GM19351 (cell line): ENCODE data around the gene GSAP.

Experiments used
- ATAC-seq: cut with Tn5 transposase; IDR thresholded peaks from one replicate; pipeline ENCODE4 v1.9.1; 2021; ENCODE audit warnings: mild to moderate bottlenecking, moderate library complexity; ENCODE audit not compliant: unreplicated experiment

GSAP gene

GRCh38 chr7:77441046-77441445 is 24.9 kb upstream of the GSAP start:
- ATAC-seq = no peak

DNA sequence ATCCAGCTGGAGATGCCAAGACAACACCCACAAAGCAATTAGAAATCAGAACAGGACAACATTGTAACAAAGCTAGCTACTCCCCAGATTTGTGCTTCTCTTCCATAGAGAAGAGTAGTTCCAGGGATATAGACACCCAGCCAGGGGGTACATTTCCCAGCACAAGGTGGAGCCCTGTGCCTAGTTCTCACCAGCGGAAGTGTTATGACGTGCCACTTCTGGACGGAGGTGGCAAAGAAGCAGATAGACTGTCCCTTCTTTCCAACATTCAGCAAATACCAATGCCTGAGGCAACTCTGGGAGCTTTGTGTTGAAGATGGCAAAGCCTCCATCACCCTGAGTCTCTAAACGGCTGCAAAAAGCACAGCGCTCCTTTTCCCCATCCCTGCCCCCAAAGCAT is 23.4 kb upstream of the GSAP start:
- no peak for ATAC-seq

DNA sequence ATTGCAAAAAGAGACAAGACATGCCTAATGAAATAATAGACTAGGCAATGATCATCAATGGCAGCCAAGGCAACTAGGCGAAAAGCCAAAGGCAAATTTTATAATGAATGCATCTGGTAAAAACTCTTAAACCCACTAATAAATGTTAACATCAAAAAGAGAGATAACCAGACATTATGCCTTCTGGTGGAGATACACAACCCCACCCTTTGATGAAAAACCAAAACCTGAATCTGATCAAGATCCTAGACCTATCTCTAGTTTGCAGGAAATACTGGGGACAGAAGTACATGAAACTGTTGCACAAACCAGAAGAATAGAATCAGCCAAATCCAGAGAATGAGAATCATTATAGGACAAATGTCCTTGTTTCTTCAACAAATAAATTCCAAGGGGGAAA is 22.0 kb upstream of the GSAP start:
- no peak for ATAC-seq

DNA sequence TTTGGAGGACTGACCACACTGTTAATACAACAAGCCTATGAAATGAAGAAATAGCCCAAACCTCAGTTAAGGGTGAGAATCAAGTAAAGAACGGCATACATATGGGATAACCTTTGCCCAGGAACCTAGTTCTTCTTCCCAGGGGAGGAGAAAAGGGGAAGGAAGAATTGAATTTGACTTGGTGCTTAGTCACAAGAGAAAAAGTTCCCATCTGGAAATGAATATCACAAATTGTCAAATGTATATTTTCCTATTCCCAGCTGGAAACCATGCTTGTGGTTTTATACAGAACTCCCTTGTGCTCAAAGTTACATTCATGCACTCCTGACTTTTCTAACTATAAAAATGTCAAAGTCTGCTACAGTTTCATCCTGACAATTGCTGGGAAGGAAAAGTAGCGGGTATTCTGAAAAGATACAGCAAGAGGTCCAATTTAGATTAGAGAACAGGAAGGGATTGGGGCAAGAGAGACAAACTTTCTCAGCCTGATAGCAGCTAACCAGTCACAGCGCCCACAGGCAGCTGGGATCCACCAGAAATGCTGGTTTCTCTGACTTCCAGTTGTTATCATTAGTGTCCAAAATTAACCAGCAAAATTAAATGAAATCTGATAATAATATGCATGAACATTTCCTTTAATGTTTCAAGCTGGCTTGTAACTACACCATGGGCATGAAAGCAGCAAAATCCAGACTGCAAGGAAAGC is 18.6 kb upstream of the GSAP start:
- ATAC-seq = no peak

DNA sequence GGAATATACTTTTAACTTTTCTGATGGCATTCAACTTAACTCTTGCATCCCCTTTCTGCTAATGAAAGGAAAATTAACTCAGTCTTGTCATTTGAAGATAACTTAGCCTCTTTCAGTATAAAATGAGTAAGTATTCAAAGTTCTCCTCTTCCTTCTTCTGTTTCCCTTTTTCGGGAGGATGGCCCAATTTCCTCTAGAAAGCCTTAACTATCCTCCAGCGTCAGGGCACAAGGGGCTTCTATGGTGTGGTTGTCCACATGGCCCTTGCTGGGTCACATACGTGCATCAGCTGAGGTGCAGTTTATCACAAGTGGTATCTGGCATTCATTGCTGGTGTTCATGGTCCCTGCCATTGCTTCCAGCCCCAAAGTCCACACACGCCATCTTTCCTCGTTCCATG is 17.8 kb upstream of the GSAP start:
- ATAC-seq = no peak

GRCh38 chr7:77430927-77431326 is 14.8 kb upstream of the GSAP start:
- ATAC-seq = no peak

GRCh38 chr7:77428777-77429231 is 12.7 kb upstream of the GSAP start:
- no peak for ATAC-seq

GRCh38 chr7:77427996-77428603 is 12.0 kb upstream of the GSAP start:
- ATAC-seq = no peak

DNA sequence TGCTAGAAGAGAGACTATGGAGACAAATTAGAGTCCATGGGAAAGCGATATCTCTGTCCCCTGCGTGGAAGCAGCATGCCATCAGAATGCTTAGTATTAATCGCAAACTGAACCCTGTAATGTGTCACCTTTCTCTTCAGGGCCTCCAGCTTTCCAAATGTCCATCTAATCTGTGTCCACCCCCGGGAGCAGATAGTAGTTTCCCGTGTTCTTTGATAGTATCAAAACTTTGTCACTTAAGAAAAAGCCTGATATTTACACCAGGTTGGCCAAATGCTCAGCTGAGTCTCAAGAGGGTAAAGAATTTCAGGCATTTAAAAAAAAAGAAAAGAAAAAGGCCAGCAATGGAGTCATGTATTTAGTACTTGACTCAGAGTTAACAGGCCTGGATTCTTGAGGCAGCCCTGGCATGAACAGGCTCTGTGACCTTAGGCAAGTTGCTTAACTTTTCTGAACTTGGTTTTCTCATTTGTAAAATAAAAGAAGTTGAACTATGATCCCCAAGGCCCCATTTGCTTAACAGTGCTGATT is 10.4 kb upstream of the GSAP start:
- ATAC-seq = no peak

GRCh38 chr7:77426052-77426404 is 9.9 kb upstream of the GSAP start:
- ATAC-seq = peak; percentile 86

DNA sequence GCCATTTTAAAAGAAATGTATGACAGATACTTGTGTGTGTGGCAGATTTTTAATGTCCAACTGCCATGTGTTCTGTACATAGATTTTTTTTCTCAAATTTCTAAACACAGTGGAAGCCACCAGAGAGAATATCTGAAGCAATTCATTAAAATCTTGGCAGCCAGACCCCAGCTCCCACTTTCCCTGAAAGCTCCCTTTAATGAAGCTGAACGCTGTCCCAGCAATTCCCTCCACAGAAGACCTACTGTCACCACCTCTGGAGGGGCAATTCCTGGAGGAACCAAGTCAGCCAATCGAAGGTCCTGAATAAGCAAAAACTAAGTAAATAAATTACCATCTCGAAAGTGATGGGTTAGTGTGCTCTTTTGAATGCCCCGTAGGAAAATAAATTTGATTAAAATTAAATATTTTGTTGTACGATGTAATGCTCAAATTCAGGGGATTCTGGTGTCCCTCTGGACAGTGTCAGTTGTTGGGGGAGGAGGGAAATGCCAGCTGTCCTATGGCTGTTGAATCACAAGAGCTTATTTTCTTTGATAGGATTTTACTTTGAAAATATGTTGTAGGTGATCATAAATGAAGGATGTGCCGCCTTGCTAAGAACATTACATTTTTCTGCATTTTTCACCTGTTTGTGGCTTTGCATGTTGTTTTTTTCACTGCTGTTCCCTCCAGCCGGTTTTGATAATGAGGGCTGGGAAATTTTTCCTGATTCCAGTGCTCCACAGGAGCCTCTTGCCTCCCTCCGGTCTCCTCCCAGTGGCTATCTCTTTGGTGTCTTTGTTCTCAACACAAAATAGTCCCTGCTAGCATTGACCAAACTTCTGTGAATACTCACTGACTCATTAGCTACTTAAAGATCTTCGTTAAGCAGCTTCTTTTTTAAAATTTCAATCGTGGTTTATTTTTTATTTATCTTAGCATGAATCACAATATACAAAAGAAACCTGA is 9.2 kb upstream of the GSAP start:
- ATAC-seq = peak; percentile 55

- ATAC-seq = no peak
These were observed 6.4 kb upstream of the GSAP start for GRCh38 chr7:77422500-77422899.

DNA sequence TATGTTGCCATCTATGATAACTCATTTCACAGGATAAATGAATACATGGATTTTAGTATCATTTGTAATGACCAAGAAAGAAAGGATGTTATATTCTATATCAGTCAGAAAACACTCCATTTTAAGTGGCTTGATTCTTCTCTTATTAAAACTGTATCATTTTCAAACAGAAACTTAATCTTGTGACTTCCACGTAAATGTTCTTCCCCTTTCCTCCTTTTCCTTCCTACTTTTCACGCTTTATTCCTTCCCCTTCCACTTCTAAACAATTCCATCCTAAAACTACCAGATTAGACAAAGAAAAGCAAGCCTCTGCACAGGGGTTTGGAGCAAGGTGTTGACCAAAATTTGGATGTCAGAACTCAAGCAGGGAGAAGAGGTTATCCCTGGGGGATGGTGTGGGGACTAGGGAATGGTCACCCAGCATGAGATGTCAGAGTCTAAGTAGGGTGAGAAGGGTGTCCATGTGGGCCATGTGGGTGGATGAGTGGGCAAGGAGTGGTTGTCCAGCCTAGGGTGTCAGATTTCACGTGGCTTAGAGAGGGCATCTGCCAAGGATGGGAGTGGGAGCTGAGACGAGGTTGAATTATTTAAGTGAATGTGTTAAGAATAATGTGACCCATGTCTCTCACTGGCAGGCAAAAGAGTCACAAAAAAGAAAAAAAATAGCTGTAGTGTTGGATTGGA is 5.0 kb upstream of the GSAP start:
- no peak for ATAC-seq

- no peak for ATAC-seq
These were observed 4.3 kb upstream of the GSAP start for GRCh38 chr7:77420438-77420837.

- no peak for ATAC-seq
These were observed 3.0 kb upstream of the GSAP start for GRCh38 chr7:77419102-77419501.

GRCh38 chr7:77417801-77418200 is 1.7 kb upstream of the GSAP start:
- no peak for ATAC-seq

- ATAC-seq = peak; percentile 30
These were observed 647 bp upstream of the GSAP start for GRCh38 chr7:77416621-77417371.

- ATAC-seq = peak; percentile 37
These were observed 700 bp downstream of the GSAP start for GRCh38 chr7:77415476-77415822.

DNA sequence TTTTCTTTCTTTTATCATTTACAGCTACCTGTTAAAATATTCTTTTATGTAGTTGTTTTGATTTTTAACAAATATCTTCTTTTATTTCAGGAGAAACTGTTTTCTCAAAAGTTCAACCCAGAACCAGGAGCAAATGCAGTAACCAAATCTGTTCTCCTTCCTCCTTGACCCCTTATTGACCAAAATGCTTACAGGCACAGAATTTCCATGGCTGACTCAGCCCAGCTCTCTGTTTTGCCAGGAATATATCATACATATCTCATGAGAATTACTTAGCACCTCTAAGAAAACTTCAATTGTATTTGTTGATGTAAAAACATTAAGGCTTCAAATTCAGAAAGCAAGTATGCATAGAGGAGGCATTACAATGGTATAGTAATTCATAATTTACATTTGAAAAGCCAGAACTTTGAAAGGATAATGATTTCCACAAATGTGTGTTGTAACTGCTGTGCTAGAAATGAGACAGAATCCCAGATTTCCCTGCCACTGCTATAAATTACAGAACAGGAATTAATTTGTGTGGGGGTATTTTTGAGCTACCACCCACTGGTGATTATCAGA is 2.2 kb downstream of the GSAP start:
- no peak for ATAC-seq

DNA sequence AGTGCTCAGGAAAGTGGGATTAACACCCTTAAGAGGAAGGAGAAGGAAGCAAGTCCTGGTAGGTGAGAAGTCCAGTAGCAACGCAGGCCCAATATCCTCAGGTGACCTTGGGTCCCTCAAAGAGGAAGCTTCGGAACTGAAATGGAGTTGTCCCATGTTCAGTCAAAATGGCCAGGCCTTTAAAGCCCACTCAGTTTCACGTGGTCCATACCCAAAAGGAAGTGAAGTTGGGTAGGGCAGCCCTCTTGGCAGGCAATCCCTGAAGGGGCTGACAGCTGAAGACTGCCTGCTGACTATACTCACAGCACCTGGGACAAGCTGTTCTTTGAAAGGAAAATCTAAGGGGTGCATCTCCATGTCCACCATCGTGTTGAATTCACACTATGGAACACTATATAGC is 3.0 kb downstream of the GSAP start:
- no peak for ATAC-seq
